GM10266 (cell line): ENCODE results near the gene FBLIM1.

ENCODE experiments used
- DNase-seq: peaks from one replicate; pipeline ENCODE4 v3.0.0; 2012; ENCODE audit errors: extremely low spot score
- CTCF ChIP-seq: IDR thresholded peaks from 2 replicates; pipeline ENCODE4 v1.5.1; 2012; ENCODE audit warnings: mild to moderate bottlenecking, low read depth; ENCODE audit not compliant: control insufficient read depth, insufficient read depth; ENCODE audit errors: missing control alignments

The FBLIM1 gene

GRCh38 chr1:15770313-15770962 is 11.8 kb downstream of the FBLIM1 start:
- TF ChIP-seq CTCF = no peak
- DNase-seq = no peak

- no peak for TF ChIP-seq CTCF
- DNase-seq = no peak
Measured at GRCh38 chr1:15771836-15772515, 13.4 kb downstream of the FBLIM1 start.

- TF ChIP-seq CTCF = no peak
- DNase-seq = no peak
Measured at GRCh38 chr1:15775706-15776105, 17.1 kb downstream of the FBLIM1 start.

- no peak for DNase-seq
- TF ChIP-seq CTCF = no peak
Measured at GRCh38 chr1:15777909-15778707, 19.5 kb downstream of the FBLIM1 start.

GRCh38 chr1:15785683-15786082 is 27.1 kb downstream of the FBLIM1 start:
- no peak for DNase-seq

GRCh38 chr1:15786581-15786980 is 28.0 kb downstream of the FBLIM1 start:
- DNase-seq = no peak
- no peak for TF ChIP-seq CTCF

More at GRCh38 chr1:15785683-15786082, 27.1 kb downstream of the FBLIM1 start:
- TF ChIP-seq CTCF = no peak
